Measurements from ENCODE around the gene NKTR. TPM values are rescaled to one million over a fixed set of nuclear protein-coding genes. Genes with fewer than 3 reads are reported as not detected.

Gene NKTR
- total RNA-seq, 3 donors from 2014 or later: 61.4 to 75.6 (median 70.5) TPM

DNA sequence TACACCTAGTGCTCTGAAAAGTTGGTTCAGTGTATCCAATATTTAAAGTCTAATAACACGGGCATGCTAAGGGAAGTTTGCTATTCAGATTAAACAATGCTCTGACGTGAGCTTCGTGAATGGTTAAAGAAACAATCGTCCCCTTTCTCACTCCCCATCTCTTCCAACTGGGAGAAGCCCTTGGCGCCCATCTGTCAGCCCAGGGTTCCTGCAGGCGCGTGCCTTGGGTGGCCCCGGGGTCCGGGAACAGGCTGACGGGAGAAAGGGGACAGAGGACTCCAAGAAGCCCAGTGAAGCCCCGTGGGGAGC is 19.1 kb upstream of the NKTR start:
- DNase-seq (no peak), ATAC-seq (no peak)
- Histone ChIP-seq H3K4me3 (peak overlapping the region; percentile 47), H3K36me3 (ENCODE audit: low read depth) (no peaks in the 10 kb centered on the region), H3K4me1 (ENCODE audit: low read depth) (peaks cover 9% of the 10 kb centered on the region), H3K9me3 (no peaks in the 10 kb centered on the region)
- TF ChIP-seq CTCF (IDR thresholded peaks at IDR 0.05): no peak
- intact Hi-C loops (cut with DNase I, micrococcal nuclease): no loop called here

DNA sequence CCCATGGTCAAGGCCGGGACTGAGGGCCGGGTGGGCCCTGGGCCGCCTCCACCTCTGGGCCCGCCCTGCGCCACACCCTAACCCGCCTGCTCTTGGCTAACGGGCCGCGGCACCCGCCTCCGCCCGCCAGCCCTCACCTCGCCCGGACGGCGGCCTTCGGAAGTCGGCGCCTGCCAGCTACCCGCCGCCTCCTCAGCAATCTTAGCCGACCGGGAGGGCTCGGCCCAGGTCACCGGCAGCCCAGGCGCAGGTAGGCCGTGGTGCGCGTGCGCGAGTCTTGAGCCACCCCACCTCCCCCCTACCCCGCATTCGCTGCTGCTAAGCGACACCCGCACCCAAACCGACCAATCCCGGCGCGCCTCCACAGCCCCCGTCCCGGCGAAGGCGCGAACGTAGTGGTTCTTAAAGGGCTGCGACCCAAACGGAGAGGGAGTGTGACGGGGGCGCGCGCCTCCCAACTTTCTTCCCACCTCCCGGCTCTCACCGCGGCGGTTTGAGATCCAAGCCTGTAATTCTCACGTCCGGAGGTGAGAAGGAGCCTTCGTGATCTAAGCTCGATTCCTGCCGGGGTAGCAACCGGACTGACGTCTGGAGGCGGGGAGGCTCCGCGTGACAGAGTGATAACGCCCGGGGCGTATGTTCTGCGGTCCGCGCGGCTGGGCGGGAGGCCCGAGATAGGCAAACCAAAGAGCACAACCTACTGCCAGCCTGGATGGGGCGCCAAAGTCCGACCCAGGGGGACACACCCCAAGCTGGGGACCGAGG is 18.6 kb upstream of the NKTR start, which contains the start of gene SEC22C:
Gene SEC22C, minus strand, starts transcription at position 259 of the 765 bp plus-strand sequence. CDS start 12,921 bp downstream, outside the sequence.
- Histone ChIP-seq H3K4me1 (ENCODE audit: low read depth) (peaks cover 9% of the 10 kb centered on the region), H3K9me3 (no peaks in the 10 kb centered on the region), H3K4me3 (peak within 1 kb of the TSS; percentile 47), H3K36me3 (ENCODE audit: low read depth) (no peaks in the 10 kb centered on the region)
- TF ChIP-seq CTCF (IDR thresholded peaks at IDR 0.05): no peak
- DNase-seq (peak; percentile 91 to 96 (median 94)), ATAC-seq (peak; percentile 96)
- intact Hi-C loops (cut with DNase I, micrococcal nuclease): no loop called here

GRCh38 chr3:42582474-42583070 is 17.9 kb upstream of the NKTR start:
- no peaks in the 10 kb centered on the region for H3K36me3 ChIP-seq (ENCODE audit: low read depth)
- ATAC-seq (no peak), DNase-seq (no peak)
- no peak for TF ChIP-seq CTCF (IDR thresholded peaks at IDR 0.05)
- intact Hi-C loops (cut with DNase I, micrococcal nuclease): no loop called here
- no peak overlapping the region for H3K4me3 ChIP-seq
- H3K9me3 ChIP-seq: no peaks in the 10 kb centered on the region
- peaks cover 9% of the 10 kb centered on the region for H3K4me1 ChIP-seq (ENCODE audit: low read depth)

DNA sequence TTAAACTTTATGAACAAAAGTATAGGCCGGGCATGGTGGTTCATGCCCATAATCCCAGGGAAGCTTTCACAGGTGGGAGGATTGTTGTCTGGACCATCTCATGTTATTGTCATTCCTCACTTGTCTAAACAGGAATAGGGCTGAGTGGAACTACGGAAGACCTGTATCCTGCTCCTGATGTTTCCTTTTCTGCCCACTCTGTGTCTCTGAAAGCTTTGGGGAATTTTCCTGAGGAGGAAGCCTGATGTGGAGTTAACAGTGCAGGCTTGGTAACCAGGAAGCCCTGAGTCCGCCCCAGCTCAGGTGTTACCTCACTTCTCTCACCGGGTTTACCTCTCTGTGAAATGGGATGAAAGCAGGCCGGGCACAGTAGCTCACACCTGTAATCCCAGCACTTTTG is 11.9 kb upstream of the NKTR start:
- DNase-seq: no peak
- Histone ChIP-seq H3K9me3 (no peaks in the 10 kb centered on the region), H3K4me1 (ENCODE audit: low read depth) (peaks cover 6% of the 10 kb centered on the region), H3K4me3 (no peak overlapping the region), H3K36me3 (ENCODE audit: low read depth) (no peaks in the 10 kb centered on the region)
- no peak for TF ChIP-seq CTCF (IDR thresholded peaks at IDR 0.05)
- ATAC-seq: no peak
- intact Hi-C loops (cut with DNase I, micrococcal nuclease): no loop called here

DNA sequence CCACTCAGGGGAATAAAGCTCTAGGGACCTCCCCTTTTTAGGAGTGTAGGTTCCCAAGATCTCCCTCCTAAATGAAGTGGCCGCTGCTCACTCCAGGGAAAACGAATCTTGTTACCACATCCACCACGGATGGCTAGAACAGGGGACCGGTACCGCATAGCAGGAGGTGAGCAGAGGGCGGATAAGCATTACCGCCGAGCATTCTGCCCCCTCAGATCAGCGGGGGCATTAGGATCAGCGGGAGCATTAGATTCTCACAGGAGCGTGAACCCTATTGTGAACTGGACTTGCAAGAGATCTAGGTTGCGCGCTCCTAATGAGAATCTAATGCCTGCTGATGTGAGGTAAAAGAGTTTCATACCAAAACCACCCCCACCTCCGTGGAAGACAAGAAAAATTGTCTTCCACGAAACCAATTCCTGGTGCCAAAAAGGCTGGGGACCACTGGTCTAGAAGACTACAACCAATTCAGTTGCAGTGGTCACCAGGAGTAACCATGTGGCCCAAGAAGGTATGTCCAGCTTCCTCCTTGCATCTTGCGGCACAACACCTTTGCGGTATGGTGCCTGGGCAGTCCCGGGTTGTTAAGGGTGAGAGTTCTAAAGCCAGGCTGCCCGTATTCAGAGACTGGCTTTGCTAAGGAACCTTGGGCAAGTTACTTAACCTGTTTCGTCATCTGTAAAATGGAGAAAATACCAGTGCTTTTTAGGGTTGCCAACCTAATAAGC is 10.9 kb upstream of the NKTR start:
- DNase-seq: peak in 1 of 3 donors; percentile 37
- ATAC-seq: no peak
- TF ChIP-seq CTCF (IDR thresholded peaks at IDR 0.05): no peak
- no peaks in the 10 kb centered on the region for H3K9me3 ChIP-seq
- no peak overlapping the region for H3K4me3 ChIP-seq
- H3K36me3 ChIP-seq (ENCODE audit: low read depth): no peaks in the 10 kb centered on the region
- peaks cover 6% of the 10 kb centered on the region for H3K4me1 ChIP-seq (ENCODE audit: low read depth)
- intact Hi-C loops (cut with DNase I, micrococcal nuclease): no loop called here
